Hindlimb muscle (tissue), 1 donor: Measurements from ENCODE around the gene TICRR. TPM values are rescaled to one million over a fixed set of nuclear protein-coding genes. Genes with fewer than 3 reads are reported as not detected.
"Not testable (repeated sequence)": the region's sequence is repeated elsewhere in the genome, so short reads cannot be mapped to it uniquely, and the experiment has no call there.

Source experiments
- DNase-seq: peaks from one replicate; pipeline ENCODE4 v3.0.0-alpha.2; 2013
- polyA plus RNA-seq: library from polyadenylated mRNA; unstranded; fragments of 120-200 nt; gene quantifications from one replicate; pipeline ENCODE4 v1.2.1, GENCODE V29; 2013; ENCODE audit not compliant: insufficient read length

Gene TICRR
- polyA plus RNA-seq, 1 donor = 3.8 TPM

DNA sequence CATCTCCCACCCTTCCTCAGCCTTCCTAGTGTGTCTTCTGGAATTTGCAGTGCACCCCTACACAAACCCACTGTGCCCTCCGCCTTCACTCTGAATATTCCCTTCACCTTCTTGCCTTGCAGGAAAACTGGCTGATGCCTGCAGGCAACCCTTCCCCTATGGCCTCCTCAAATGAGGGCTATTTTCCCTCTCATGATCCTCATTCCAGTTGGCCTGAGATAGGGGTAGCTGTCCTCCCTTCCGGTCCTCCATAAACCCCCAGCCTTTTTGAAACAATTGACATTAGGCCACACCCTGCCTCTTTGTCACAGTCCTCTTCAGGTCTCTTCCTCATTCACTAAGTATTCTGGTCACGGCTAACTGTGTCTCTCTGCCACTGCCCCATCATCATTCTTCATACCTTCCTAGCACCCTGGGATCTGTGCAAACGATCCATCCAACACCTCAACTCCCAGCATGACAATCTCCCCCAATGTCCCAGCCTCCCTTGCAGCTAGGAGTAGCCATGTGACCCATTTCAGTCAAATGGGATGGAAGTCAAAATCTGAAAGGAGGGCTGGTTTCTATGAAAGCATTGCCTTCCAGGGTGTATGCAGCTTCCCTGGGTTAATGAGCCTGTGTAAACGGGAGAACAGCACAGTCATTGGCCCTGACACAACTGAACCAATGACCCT lies 8.5 kb upstream of the TICRR start:
- no peak for DNase-seq

DNA sequence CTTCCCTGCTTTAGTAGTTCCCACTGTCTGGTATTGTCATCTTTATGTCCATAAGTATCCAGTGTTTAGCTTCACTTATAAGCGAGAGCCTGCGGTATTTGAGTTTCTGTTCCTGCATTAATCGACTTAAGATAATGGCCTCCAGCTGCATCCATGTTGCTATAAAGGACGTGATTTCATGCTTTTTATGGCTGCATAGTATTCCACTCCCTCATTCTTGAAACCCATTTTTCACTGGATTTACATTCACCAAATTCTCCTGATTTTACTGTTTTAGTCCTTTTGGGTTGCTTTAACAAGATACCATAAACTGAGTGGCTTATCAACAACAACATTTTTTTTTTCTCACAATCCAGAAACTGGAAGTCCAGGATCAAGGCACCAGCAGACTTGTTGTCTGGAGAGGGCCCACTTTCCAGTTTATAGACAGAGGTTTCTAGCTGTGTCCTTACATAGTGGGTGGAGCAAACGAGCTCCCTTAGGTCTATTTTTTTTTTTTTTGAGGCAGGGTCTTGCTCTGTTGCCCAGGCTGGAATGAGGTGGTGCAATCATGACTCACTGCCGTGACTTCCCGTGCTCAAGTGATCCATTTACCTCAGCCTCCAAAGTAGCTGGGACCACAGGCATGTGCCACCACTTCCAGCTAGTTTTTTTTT lies 6.1 kb upstream of the TICRR start:
- no peak for DNase-seq

DNA sequence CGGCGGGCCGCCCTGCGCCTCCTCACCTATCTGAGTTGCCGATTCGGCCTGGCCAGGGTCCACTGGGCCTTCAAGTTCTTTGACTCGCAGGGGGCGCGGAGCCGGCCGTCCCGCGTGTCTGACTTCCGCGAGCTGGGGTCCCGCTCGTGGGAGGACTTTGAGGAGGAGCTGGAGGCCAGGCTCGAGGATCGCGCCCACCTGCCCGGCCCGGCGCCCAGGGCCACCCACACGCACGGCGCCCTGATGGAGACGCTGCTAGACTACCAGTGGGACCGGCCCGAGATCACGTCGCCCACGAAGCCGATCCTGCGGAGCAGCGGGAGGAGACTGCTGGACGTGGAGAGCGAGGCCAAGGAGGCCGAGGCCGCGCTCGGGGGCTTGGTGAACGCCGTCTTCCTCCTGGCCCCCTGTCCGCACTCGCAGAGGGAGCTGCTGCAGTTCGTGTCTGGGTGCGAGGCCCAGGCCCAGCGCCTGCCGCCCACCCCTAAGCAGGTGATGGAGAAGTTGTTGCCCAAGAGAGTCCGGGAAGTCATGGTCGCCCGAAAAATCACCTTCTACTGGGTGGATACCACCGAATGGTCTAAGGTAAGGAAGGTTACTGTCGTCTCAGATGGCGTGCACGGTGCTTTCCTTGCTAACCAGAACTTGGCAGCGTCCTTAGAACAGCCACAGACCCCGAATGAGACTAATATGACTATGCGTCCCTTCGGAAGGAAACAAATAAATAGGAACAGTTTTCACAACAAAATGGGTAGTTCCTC lies 567 bp downstream of the TICRR start:
- no peak for DNase-seq

DNA sequence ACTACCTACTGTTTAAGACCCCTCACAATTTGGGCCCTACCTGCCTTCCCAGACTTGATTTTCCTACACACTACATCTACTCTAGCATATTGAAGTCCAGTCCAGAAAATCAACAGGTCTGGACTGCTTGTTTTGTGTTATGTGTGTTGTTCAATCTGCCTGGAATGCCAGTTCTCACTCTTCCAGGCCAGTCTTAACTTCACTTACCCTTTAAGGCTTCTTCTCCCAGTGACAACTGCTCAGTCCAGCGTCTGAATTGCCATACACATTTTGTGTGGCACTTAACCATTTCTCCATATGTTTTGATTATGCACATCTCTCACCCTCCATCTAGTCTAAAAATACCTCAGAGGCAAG lies 1.1 kb downstream of the TICRR start:
- DNase-seq = no peak

DNA sequence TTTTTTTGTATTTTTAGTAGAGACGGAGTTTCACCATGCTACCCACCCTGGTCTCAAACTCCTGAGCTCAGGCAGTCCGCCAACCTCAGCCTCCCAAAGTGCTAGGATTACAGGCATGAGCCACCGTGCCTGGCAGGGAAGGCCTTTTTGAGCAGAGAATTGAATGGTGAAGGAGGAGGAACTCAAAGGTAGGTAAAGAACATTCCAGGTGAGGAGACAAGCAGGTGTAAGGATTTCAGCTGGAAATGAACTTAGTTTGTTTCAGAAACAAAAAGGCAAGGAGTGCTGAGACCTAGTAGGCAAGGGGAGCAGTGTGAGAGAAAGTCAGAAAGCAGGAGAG lies 2.5 kb downstream of the TICRR start:
- no peak for DNase-seq

DNA sequence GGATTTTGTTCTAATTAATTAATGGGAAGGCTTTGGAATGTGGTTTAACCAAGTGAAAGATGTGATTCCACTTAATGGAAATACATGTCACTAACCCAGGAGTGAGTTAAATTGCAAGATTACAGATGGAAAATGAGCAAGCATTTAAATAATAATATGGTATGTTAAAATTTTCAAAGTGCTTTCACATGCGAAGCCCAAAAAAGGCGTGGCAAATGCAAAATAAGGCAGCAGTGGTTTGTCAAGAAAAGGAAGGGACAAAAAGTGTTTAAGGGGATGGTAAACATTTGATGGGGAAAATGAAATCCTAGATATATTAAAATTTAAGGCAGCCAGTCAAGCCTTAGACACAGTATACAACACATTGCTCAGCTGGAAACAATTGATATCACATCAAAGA lies 2.9 kb downstream of the TICRR start:
- DNase-seq = no peak

DNA sequence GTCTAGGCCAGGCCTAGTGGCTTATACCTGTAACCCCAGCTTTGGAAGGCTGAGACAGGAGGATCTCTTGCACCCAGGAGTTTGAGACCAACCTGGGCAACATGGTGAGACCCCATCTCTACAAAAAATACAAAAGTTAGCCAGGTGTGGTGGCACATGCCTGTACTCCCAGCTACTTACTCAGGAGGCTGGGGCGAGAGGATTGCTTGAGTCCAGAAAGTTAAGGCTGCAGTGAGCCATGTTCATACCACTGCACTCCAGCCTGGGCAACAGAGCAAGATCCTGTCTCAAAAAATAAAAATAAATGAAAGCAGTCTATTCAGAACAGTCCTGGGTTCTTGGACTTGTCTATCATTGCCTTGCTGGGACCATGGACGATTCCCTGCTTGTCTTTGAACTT lies 5.5 kb downstream of the TICRR start:
- DNase-seq = not testable (repeated sequence)

DNA sequence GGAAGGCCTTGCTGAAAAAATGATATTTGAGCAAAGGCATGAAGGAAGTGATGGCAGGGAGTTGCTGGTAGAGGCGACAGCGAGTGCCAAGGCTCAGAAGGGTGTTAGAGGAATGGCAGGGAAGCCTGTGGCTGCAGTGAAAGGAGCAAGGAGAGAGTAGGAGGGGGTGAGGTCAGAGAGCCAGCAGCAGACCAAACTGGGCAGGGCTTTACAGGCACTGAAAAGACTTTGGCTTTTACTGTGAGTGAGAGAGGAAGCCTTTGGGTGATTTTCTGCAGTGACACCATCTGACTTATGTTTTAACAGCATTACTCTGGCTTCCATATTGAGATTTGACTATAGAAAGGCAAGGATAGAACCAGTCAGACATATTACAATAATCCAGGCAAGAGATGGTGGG lies 11.4 kb downstream of the TICRR start:
- DNase-seq = no peak

DNA sequence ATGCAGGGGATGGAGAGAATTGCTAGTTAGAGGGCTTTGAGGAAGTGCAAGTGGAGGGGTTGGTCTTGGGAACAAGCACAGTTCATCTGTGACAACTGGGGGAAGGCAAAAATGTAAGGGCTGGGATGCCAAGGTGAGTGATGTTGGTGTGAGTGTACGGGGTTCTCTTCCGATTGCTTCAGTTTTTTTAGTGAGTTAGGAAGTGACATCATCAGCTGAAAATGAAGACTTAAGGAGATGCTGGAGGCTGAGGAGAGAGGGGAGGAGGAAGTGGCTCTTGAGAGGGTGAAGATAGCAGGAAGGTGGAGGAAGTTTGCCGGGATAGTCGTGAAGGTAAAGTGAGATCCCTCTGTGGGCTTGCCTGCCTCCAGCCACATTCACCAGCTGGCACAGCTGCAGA lies 12.7 kb downstream of the TICRR start:
- no peak for DNase-seq

DNA sequence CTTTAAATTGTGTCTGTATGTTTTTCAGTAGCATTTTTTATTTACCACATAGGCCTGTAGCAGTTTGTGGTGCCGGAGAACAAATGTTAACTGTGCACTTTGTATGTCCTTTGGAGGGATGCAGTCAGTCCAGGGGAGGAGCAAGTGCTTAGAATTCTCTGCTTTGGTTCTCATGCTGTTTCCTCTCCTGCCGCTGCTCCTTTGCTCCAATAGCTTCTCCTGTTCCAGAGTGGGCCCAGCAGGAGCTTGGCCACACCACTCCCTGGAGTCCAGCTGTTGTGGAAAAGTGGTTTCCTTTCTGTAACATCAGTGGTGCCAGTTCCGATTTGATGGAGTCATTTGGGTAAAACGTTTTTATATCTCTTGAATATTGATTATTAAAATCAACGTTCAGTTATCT lies 16.6 kb downstream of the TICRR start:
- DNase-seq = no peak

DNA sequence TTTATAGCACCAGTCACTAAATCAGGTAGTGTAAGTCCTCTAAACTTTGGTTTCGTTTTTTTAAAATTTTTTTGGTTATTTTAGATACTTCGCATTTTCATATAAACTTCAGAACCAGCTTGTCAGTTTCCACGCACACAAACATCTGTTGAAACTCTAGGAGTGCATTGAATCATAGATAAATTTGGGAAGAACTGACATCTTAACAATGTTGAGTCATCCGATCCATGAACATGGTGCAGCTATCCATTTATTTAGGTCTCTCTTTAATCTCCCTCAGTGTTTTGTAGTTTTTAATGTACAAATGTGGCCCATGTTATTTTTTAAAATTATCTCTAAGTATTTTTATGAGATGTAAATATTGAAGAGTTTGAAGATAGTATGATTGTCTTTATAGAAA lies 17.7 kb downstream of the TICRR start:
- no peak for DNase-seq

DNA sequence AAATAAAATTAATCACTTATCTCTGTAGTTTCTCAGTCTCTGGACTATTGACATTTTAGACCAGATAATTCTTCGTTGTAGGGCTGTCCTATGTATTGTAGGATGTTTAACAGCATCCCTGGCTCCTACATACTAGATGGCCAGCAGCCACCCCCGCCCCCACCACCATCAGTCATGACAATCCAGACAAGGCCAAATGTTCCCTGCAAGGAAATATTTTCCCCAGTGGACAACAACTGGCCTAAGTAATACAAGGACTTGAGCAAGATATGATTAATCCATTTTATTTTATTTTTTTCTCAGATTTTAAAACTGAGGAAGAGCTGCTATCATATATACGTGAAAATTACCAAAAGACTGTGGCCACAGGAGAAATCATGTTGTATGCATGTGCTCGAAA lies 23.8 kb downstream of the TICRR start:
- DNase-seq = no peak

DNA sequence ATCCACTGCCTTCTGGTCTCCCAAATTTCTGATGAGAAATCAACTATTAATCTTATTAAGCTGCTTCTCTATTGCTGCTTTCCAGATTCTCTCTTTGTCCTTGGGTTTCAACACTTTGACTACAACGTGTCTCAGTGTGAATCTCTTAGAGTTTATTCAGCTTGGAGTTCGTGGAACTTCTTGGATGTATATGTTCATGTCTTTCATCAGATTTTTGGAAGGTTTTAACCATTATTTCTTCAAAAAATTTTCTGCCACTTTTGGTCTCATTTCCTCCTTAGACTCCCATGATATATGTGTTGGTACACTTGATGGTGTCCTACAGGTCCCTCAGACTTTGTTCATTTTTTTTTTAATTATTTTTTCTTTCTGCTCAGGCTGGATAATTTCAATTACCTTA lies 36.0 kb downstream of the TICRR start:
- DNase-seq = no peak

DNA sequence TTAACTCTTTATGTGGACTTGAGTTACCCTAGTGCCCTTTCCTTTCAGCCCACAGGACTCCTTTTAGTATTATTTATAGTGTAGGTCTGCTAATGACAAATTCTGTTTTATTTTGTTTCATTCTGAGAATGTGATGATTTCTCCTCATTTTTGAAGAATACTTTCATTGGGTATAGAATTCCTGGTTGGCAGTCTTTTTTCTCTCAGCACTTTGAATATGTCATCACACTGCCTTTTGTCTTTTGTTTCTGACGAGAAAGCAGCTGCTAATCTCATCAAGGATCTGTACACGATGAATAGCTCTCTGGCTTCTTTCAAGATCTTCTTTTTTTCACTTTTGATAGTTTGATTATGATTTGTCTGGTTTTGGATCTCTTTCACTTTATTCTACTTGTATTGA lies 37.8 kb downstream of the TICRR start:
- DNase-seq = no peak

DNA sequence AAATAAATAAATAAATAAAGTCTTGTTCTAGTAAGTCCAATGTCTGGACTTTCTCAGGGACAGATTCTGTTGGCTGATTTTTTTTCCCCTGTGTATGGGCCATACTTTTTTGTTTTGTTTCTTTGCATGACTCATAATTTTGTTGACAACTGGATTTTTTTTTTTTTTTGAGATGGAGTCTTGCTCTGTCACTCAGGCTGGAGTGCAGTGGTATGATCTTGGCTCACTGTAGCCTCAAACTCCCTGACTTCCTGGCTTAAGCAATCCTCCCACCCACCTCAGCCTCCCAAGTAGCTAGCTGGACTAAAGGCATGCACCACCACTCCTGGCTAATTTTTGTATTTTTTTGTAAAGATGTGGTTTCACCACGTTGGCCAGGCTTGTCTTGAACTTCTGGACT lies 38.9 kb downstream of the TICRR start:
- no peak for DNase-seq

DNA sequence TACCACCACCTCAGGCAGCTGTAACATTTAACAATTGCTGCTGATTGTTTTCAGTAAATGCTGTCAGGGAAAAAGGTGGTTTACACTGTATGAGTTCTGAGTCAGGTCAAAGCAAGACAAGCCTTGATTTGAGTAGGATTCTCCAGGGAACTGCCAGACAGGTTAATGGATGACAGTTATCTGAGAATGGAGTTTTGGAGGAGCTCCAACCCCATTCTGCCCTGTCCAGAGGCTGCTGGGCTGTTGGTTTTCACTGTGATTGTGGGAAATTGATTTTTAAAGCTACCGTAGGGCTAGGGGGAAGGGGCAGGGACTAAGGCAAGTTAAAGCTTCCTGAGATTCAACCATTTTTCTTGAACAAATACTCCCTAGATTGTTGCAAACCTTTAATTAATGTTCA lies 39.9 kb downstream of the TICRR start:
- DNase-seq = no peak

DNA sequence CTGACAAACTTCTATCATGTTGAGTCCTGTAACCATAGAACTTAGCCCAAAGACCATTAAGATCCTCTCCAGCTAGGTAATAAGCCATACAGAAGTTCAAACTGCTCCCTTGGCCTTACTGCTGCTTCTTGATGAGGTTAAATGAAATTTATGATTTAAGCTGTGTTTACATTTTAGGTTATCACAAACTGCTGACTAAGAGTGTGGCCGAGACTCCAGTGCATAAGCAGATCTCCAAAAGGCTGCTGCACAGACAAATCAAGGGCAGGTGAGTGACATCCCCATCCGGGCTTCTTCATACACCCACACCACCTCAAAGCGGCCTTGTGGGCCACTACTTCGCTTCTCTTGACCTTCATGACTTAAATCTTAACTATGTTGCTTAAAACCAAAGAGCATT lies 41.0 kb downstream of the TICRR start:
- no peak for DNase-seq

DNA sequence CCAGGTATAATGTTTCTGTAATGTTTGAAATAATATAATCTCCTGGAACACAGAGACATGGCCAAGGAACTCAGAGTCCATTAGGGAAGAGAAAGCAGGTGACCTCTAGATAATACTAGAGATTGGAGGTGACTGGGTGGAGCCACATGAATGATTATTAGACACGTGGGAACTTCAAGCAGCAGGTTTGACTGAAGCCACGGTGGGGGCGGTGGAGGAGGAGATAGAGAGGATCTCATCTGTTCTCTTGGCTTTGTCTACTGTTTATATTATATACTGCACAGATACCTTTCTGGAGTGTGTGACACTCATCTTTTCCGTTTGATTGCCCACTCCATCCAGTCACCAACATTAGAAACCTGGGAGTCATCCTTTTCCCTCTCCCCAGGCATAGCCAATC lies 46.3 kb downstream of the TICRR start:
- no peak for DNase-seq

DNA sequence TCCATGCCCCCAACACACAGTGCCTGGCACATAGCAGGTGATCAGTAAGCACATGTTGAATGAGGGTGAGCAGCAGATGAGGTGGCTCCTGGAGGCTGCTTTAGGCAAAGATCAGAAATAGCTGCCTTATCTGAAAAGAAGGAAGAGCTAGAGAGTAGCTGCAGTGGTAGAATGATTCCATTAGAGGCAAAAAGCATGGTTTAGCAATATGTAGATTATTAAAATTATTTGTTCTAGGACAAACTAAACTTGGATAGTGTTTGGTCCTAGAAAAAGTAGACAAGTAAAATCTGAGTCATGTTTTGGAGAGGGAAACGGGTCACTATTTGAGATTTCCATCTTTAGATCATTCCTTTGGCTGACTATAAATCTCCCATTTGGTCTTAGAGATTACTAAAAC lies 47.9 kb downstream of the TICRR start:
- no peak for DNase-seq

DNA sequence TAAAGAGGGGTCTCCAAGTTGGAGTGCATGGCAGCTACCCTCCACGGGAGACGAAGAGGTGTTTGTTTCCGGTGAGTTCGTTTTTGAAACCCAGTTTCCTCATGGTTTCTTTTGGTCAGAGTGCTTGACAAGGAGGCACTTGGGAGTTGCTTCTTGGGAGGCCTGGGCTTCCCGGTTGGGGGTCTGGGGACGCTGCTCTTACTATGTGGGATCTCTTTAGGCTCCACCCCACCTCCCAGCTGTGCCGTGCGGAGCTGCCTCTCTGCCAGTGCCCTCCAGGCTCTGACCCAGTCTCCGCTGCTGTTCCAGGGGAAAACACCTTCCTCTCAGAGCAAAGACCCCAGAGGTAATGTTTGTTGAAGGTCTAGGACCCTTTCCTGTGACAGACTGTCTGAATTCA lies 50.4 kb downstream of the TICRR start:
- no peak for DNase-seq

DNA sequence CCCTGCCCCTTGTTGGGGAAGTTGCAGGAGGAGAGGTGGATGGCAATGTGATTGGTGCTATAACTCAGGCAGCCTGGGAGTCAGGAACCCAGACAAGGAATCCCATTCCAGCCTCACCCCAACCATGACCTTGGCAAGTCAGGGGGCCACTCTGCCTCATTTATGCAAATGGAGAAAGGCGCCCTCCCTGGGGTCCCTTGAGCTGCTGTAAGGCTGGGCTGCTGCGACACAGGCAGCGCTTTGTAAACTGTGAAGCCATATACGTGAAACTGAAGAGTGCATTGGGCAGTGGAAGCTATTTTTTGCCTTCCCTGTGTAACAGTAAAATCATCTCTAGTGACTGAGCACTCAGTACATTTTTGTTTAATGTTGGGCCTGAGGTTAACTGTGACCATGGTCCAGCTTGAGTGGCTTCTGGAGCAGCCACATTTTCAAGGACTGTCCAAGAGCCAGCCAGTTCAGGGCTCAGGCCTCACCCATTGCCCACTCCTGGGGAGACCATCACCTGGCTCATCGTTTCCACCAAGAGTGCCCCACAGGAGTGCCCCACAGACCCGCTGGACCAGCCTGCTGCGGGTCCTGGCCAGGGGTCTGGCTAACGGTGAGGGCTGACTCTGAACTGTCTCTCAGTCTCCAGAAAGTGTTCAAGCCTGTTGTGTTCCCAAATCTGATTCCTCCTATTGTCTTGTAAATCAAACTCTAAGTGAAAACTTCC lies 52.1 kb downstream of the TICRR start:
- no peak for DNase-seq

DNA sequence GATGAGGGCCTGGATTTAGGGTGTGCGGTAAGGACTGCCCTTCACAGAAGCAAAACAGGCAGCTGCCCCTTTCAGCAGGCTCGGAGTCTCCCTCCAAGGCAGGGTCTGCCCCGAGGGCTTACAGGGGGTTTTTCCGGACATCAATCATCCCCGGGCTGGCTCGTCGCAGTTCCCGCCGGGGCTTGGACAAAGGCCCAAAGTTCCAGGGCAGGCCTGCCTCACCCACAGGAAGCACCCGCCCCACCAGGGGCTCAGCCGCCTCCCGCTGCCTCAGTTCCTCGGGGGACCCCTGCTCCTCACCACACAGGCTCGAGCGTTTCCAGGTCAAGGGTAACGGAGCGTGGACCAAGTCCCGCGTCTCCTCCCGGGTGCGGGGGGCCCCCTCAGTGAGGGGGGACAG lies 53.0 kb downstream of the TICRR start:
- no peak for DNase-seq
